Left cardiac atrium (tissue), 4 donors: ENCODE results near the gene SLC12A4. TPM values are rescaled to one million over a fixed set of nuclear protein-coding genes. Genes with fewer than 3 reads are reported as not detected.
"Not testable (repeated sequence)": the region's sequence is repeated elsewhere in the genome, so short reads cannot be mapped to it uniquely, and the experiment has no call there.

Experiments
- ATAC-seq, 2 donors: fragments of 200-7000 bp; cut with Tn5 transposase; one replicate each; pipeline ENCODE4 v1.9.1; 2020; ENCODE audit warnings: mild to moderate bottlenecking in 2 of 2, moderate library complexity in 2 of 2
- DNase-seq: peaks from one replicate; pipeline ENCODE4 v3.0.0-alpha.2; 2020
- intact Hi-C, 2 donors: fragments of 100-400 bp; cut with DNase I; formaldehyde crosslinking; loops; one replicate each; pipeline versions ENCODE4 v1.14.1 to v1.15.1; 2022 to 2023
- total RNA-seq, 2 donors: library from RNA; stranded (reverse); fragmentation: NEBNext Ultra II Directional; extraction: Animal tissue kit (Norgen Biotek cat#: 25700); gene quantifications; one replicate each; pipeline ENCODE4 v1.2.1, GENCODE V29; 2021
- donor health status: DM: no; HTN: yes; CAD: no.
- donor health status: DM: no; HTN: yes; CAD: no; lungs with severe emphysema.
- donor health status: DM: yes; HTN: yes; CAD: no.
- donor health status: Dilated cardiomyopathy.

The SLC12A4 gene
- total RNA-seq, 2 donors from 2014 or later, result 52.0 to 98.2 TPM

DNA sequence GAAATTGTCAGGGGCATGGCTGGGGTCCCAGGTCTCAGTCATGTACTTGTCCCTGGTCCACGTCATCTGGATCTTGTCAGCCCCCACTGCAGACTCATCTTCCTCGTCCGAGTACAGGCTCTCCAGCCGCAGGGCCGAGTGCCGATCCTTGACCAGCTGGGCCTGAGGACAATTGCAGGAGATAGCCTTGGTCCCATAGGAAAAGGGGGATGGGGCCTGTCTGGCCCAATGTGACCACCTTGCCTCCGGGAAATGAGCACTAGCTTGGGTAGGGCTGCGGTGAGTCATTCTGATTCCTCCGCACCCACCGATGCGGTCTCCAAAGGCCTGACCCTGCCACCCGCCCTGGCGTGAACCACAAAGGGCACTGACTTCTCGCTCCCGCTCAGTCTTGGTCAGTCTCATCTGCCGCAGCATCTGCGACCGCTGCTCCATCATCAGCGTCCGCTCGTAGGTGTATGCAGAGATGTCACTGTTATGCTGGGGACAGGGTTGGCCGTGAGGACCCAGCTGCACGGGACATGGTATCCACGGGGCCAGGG lies 23.0 kb downstream of the SLC12A4 start:
- intact Hi-C loops, result no loop called here
- DNase-seq (no peak), ATAC-seq (no peak)

GRCh38 chr16:67944690-67945391 lies 23.6 kb downstream of the SLC12A4 start:
- no peak for ATAC-seq
- intact Hi-C loops, result no loop called here
- DNase-seq, result no peak

DNA sequence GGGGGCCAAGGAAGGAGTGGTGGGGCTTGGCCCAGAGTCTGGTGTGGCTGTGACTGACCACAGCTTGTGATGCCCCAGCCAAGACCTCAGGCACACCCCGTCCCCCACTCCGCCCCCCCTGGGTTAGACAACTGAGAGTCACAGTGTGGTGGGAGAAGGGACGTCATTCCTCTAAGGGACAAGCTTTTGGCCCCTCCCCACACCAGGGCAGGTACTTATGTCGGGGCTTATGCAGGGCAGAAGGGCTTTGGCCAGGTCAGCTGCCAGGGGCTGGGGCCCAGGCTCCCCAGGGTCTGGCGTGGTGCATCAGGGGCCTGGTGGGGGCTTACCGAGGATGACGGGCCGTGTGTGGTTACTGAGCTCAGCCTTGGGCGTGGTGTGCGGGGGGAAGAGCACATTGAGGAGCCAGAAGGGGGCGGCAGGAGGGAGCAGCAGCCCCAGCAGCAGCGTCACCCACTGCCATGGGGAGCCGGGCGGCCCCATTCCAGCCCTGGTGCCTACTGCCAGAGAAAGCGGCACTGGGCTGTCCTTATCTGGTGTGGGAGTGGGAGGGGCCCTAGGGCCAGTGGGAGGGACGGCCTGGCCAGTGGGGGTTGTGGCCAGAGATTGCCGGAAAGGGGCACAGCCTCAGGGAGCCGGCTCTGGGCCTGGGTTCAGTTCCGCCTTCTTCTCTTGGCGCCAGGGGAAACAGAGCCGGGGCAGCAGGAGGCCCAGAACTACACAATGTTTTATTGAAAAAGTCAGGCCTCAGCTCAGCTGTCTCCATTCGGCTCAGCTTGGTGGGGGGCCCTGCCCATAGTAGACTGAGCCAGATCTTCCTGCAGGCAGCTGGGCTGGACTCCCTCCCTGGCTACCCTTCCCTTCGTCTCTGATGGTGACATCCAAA lies 24.6 kb downstream of the SLC12A4 start, which contains the start of gene LCAT:
TSS of gene LCAT (minus strand) at position 502 of the 886 bp plus-strand sequence. CDS start at position 483, 19 bp downstream.
- peak; percentile 48 to 76 for ATAC-seq
- intact Hi-C loops, result no loop called here
- DNase-seq, result peak; percentile 80

GRCh38 chr16:67943256-67943618 lies 25.2 kb downstream of the SLC12A4 start:
- intact Hi-C loops, result no loop called here
- DNase-seq (no peak), ATAC-seq (peak in 1 of 2 donors; percentile 0)

DNA sequence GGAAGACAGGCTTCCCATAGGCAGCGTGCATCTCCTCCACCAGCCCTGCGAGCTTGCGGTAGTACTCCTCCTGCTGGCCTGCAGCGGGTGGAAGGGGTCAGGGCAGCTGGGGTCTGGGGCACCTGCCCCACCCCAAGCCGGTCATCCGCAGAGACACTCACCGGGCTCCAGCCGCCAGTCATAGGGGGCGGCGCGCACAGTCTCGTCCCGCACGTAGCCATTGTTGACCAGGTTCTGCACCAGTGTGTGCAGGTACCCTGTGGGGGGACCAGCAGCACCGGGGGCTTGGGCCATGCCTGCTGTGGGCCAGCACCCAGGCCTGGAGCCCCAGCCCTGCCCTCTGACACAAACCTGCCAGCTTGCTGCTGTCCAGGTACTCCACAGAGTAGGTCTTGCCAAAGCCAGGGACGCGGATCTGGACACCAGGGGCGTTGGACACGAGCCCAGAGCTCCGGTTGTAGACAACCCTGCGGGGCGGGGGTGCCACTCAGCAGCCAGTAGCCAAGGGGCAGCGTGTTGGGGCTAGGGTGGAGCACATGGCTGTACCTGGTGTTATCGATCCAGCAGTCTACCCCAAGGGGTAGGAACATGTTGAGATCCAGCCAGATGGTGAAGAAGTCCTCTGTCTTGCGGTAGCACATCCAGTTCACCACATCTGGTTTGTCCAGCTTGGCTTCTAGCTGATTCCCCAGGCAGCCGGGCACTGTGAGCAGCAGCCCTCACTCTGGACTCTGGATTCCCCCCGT lies 25.8 kb downstream of the SLC12A4 start:
- DNase-seq, result no peak
- intact Hi-C loops, result no loop called here
- ATAC-seq, result no peak

GRCh38 chr16:67942200-67942509 lies 26.3 kb downstream of the SLC12A4 start:
- DNase-seq (no peak), ATAC-seq (peak; percentile 5 to 14)
- intact Hi-C loops, result no loop called here

DNA sequence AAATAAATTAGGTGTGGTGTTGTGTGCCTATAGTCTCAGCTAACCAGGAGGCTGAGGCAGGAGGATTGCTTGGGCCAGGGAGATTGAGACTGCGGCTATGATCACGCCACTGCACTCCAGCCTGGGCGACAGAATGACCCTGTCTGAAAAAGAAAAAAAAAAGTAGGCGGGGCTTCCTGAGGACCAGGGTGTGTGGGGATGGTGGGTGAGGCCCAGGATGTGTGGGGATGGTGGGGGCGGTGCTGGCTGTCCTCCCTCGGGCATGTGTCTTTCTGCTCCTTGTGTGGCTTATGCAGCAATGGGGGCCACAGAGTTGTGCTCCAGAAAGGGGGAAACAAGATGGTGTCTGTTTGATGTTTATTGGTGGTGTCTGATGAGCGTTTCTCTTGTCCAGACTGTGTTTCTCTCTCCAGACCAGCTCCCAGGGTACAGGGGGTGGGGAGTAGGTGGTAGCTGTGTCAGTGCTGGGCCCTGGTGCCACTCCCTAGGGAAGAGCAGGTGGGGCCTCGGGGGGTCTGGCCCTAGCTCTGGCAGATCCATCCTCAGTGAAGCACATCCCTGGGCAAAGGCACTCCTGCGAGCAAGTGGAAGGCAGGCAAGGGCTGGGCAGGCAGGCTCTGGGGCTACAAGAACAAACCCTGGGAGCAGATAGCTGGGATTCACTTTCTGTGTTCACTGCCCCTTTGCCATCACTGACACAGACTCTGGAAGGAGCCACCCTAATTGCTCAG lies 26.8 kb downstream of the SLC12A4 start:
- no peak for ATAC-seq
- no peak for DNase-seq
- intact Hi-C loops, result no loop called here

DNA sequence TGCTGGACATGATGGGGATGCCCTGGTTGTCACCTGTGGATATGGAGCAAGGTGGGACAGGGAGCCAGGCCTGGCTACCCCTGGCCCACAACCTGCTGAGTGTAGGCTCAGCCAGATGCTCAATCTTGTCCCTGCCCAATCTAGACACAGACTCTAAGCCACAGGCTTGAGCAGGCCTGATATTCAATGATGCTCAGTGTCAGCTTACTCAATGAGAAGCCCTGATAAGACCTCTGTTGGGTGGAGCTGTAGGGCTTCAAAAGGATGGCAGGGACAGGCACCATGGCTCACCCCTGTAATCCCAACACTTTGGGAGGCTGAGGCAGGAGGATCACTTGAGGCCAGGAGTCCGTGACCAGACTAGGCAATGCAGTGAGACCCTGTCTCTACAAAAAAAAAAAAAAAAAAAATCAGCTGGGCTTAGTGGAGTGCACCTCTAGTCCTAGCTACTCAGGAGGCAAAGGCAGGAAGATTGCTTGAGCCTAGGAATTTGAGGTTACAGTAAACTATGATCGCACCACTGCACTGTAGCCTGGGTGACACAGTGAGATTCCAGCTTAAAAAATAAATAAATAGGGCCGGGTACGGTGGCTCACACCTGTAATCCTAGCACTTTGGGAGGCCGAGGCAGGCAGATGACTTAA lies 27.9 kb downstream of the SLC12A4 start:
- ATAC-seq (no peak), DNase-seq (no peak)
- intact Hi-C loops, result no loop called here

DNA sequence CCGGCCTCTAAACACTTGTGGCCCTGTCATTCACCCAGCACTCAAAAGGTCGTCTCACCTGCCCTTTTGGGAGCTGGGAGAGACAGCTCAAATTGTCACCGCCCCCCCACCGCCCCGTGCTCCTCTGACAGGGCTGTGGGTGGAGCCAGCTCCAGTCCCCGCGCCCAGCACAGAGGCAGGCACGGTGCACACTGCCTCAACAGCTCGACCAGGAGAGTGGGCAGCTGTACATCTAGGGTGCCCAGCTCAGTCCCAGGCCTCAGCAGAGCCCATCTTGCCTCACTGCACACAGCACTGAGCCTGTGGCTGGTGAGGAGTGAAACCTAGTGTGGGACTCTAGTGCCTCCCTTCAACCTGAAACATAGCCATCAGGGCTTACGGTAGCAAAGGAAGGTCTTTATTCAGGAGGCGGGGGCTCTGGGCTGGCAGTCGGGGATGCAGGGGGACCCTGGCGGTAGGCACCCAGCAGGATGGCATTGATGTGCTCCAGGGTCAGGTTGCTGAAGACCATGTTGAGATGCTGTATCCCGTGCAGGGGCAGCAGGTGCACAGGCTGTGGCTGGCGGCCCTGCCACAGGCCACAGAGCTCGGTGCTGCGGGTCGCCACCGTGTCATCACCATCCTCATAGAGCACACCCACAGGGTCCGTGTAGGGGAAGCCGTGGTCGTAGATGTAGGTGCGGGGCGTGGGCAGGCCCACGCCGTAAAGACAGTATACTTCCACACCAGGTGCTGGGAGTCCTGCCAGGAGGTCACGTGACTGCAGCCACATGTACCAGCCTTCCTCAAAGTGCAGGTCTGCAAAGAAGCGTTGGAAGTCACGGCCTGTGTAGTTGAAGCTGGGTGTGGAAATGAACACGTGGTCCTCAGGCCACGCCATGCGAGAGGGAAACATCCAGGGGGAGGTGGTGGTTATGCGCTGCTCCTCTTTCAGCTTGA lies 28.7 kb downstream of the SLC12A4 start:
- DNase-seq (no peak), ATAC-seq (no peak)
- intact Hi-C loops, result no loop called here

DNA sequence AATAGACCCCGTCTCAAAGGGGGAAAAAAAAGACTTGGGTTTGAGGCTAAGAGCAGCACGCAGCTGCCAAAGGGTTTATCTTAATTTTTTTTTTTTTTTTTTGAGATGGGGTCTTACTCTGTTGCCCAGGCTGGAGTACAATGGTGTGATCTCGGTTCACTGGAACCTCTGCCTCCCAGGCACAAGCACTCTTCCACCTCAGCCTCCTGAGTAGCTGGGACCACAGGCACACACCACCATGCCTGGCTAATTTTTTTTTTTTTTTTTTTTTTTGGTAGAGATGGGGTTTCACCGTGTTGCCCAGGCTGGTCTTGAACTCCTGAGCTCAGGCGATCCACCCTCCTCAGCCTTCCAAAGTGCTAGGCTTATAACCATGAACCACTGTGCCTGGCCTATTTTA lies 30.7 kb downstream of the SLC12A4 start:
- ATAC-seq, intact Hi-C loops, DNase-seq: not testable (repeated sequence)

- DNase-seq (no peak), ATAC-seq (no peak)
- intact Hi-C loops, result no loop called here
Observed at GRCh38 chr16:67936880-67937605, 31.4 kb downstream of the SLC12A4 start.

DNA sequence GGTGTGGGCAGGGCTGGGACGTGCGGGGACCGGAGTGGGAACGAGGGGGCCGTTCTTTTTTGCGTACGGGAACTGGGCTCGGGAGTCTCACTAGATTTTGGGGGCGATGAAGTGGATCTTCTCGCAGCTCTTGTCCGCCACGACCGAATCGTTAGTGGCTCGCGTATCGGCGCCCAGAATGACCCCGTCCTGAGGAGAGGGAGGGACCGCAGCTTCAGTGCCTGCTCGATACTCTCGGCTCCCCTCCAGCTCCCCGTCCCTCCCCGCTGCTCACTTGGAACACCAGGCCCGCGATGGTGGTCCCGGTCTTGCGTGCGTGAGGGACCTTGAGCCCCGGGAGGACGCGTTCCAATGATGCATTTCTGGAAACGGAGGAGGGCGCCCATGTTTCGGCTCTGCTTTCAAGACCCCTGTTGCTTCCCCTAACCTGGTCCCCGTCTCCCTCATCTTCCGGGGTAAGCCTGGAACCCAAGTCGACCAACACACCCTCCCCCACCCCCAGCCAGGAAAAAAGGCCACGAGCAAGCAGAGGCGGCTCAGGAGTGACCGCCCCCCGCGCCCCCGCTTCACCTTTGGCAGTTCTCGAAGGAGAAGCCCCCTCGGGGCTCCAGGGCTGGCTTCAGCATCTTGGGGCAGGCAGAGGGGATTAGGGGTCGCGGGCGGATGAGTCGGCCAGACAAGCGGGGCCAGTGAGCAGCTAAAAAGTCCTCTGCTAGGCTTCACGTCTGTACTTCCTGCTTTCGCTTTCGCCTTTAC lies 32.1 kb downstream of the SLC12A4 start, which contains the start of gene PSMB10:
TSS of gene PSMB10 (minus strand) at position 727 of the 756 bp plus-strand sequence. CDS start at position 626, 101 bp downstream.
- ATAC-seq, result peak; percentile 24 to 38
- peak; percentile 70 for DNase-seq
- intact Hi-C loops, result no loop called here

- ATAC-seq (peak; percentile 93 to 94), DNase-seq (peak; percentile 96)
- intact Hi-C loops, result no loop called here
Observed at GRCh38 chr16:67935402-67936123, 32.9 kb downstream of the SLC12A4 start.

- peak; percentile 1 to 2 for ATAC-seq
- intact Hi-C loops, result no loop called here
- no peak for DNase-seq
Observed at GRCh38 chr16:67935101-67935401, 33.4 kb downstream of the SLC12A4 start.

GRCh38 chr16:67934306-67935100 lies 33.9 kb downstream of the SLC12A4 start:
- intact Hi-C loops, result no loop called here
- DNase-seq, result no peak
- ATAC-seq, result no peak
